ENCODE data around the gene BLTP2. TPM values are rescaled to one million over a fixed set of nuclear protein-coding genes. Genes with fewer than 3 reads are reported as not detected.

BLTP2 gene
- polyA plus RNA-seq, 2 donors, result 19.2 to 23.5 TPM

GRCh38 chr17:28626818-28627217 is 18.1 kb downstream of the BLTP2 start:
- Histone ChIP-seq H3K27me3 (ENCODE audit: control insufficient read depth in 1 of 2, insufficient read depth in 2 of 2, low read length in 2 of 2) (no peaks in the 10 kb centered on the region), H3K36me3 (ENCODE audit: control insufficient read depth in 2 of 2, insufficient read depth in 2 of 2, low read length in 1 of 2) (peaks cover 17 to 28% of the 10 kb centered on the region in 2 donors), H3K27ac (ENCODE audit: low read depth in 2 of 2, low read length in 1 of 2) (no peak overlapping the region), H3K9me3 (ENCODE audit: control insufficient read depth in 2 of 2, insufficient read depth in 1 of 2, low read depth in 1 of 2, low read length in 1 of 2) (no peaks in the 10 kb centered on the region), H3K4me1 (ENCODE audit: control insufficient read depth in 2 of 2, insufficient read depth in 2 of 2, low read length in 1 of 2) (no peaks in the 10 kb centered on the region), H3K4me3 (ENCODE audit: low read depth in 1 of 2, low read length in 2 of 2) (no peak overlapping the region)
- WGBS, 2 donors, result 90 to 92% methylated on average over 4 of the region's 4 CpGs

DNA sequence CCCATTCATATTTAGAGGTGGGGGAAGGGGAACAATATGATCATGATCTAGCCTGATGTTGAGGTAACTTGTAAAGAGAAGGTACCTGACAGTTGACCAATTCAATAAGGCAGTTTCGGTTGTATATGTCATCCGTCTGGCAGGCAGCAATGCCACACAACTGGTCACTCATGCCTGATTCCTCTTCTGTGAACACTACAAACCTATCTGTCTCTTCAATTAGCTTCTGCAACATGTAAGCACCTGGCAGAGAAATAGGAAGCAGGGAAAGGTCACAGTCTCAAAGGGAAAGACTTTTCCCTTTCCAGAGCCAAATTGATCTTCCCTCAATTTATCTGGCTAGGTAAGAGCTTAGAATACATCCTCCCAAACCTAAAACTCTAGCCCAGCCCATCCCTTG is 20.8 kb downstream of the BLTP2 start:
- WGBS, 2 donors, result 91 to 96% methylated on average over 2 of the region's 2 CpGs

GRCh38 chr17:28623696-28624095 is 21.3 kb downstream of the BLTP2 start:
- 86 to 94% methylated on average over 4 of the region's 4 CpGs for WGBS, 2 donors
- no peak overlapping the region for H3K27ac ChIP-seq (ENCODE audit: low read depth in 2 of 2, low read length in 1 of 2)
- H3K9me3 ChIP-seq (ENCODE audit: control insufficient read depth in 2 of 2, insufficient read depth in 1 of 2, low read depth in 1 of 2, low read length in 1 of 2), result no peaks in the 10 kb centered on the region
- H3K36me3 ChIP-seq (ENCODE audit: control insufficient read depth in 2 of 2, insufficient read depth in 2 of 2, low read length in 1 of 2), result peaks cover 30 to 36% of the 10 kb centered on the region in 2 donors
- no peaks in the 10 kb centered on the region for H3K4me1 ChIP-seq (ENCODE audit: control insufficient read depth in 2 of 2, insufficient read depth in 2 of 2, low read length in 1 of 2)
- H3K4me3 ChIP-seq (ENCODE audit: low read depth in 1 of 2, low read length in 2 of 2), result no peak overlapping the region
- H3K27me3 ChIP-seq (ENCODE audit: control insufficient read depth in 1 of 2, insufficient read depth in 2 of 2, low read length in 2 of 2), result no peaks in the 10 kb centered on the region

More for the DNA sequence above, 20.8 kb downstream of the BLTP2 start:
- Histone ChIP-seq H3K27ac (ENCODE audit: low read depth in 2 of 2, low read length in 1 of 2) (no peak overlapping the region), H3K4me3 (ENCODE audit: low read depth in 1 of 2, low read length in 2 of 2) (no peak overlapping the region), H3K36me3 (ENCODE audit: control insufficient read depth in 2 of 2, insufficient read depth in 2 of 2, low read length in 1 of 2) (peaks cover 30 to 33% of the 10 kb centered on the region in 2 donors), H3K9me3 (ENCODE audit: control insufficient read depth in 2 of 2, insufficient read depth in 1 of 2, low read depth in 1 of 2, low read length in 1 of 2) (no peaks in the 10 kb centered on the region), H3K4me1 (ENCODE audit: control insufficient read depth in 2 of 2, insufficient read depth in 2 of 2, low read length in 1 of 2) (no peaks in the 10 kb centered on the region), H3K27me3 (ENCODE audit: control insufficient read depth in 1 of 2, insufficient read depth in 2 of 2, low read length in 2 of 2) (no peaks in the 10 kb centered on the region)

DNA sequence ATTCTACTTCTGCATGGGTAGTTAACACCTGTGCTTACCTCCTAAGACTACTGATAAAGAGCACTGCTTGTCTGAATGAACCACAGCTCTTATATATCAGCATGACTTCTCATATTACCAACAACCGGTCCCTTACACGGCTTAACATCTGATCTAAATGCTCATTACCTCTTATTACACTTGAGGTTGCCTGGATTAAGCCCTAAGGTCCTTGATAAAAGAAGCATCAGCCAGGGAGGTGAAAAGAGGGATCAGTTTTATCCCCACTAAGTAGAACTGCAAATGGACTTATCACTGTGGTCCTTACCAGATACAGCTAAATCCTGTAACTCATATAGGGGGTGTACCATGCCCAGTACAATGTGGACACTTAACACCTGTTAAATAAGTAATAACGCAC is 22.8 kb downstream of the BLTP2 start:
- Histone ChIP-seq H3K36me3 (ENCODE audit: control insufficient read depth in 2 of 2, insufficient read depth in 2 of 2, low read length in 1 of 2) (peaks cover 27 to 36% of the 10 kb centered on the region in 2 donors), H3K27ac (ENCODE audit: low read depth in 2 of 2, low read length in 1 of 2) (no peak overlapping the region), H3K4me3 (ENCODE audit: low read depth in 1 of 2, low read length in 2 of 2) (no peak overlapping the region), H3K27me3 (ENCODE audit: control insufficient read depth in 1 of 2, insufficient read depth in 2 of 2, low read length in 2 of 2) (no peaks in the 10 kb centered on the region), H3K9me3 (ENCODE audit: control insufficient read depth in 2 of 2, insufficient read depth in 1 of 2, low read depth in 1 of 2, low read length in 1 of 2) (no peaks in the 10 kb centered on the region), H3K4me1 (ENCODE audit: control insufficient read depth in 2 of 2, insufficient read depth in 2 of 2, low read length in 1 of 2) (no peaks in the 10 kb centered on the region)
- WGBS, 2 donors, result 90 to 96% methylated on average over 3 of the region's 3 CpGs

GRCh38 chr17:28620010-28620409 is 24.9 kb downstream of the BLTP2 start:
- Histone ChIP-seq H3K36me3 (ENCODE audit: control insufficient read depth in 2 of 2, insufficient read depth in 2 of 2, low read length in 1 of 2) (peaks cover 42 to 52% of the 10 kb centered on the region in 2 donors), H3K27ac (ENCODE audit: low read depth in 2 of 2, low read length in 1 of 2) (no peak overlapping the region)

DNA sequence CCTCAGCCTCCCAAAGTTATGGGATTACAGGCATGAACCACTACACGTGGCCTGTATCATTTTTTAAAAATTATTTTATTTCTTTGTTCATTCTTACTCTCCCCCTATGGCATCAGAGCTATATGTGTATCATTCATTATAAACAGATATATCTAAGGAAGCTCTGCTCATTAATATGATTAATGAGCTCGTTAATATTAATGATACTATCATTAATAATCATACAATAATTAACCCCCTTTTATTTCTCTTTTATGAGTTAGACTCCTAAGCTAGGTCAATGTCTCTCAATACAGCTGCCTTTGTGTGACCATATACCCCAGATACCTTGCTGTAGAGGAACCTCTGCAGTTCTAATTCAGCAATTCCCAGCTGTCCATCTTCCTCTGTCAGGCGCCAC is 26.5 kb downstream of the BLTP2 start:
- no peak overlapping the region for H3K4me3 ChIP-seq (ENCODE audit: low read depth in 1 of 2, low read length in 2 of 2)
- no peaks in the 10 kb centered on the region for H3K4me1 ChIP-seq (ENCODE audit: control insufficient read depth in 2 of 2, insufficient read depth in 2 of 2, low read length in 1 of 2)
- no peaks in the 10 kb centered on the region for H3K27me3 ChIP-seq (ENCODE audit: control insufficient read depth in 1 of 2, insufficient read depth in 2 of 2, low read length in 2 of 2)
- no peaks in the 10 kb centered on the region for H3K9me3 ChIP-seq (ENCODE audit: control insufficient read depth in 2 of 2, insufficient read depth in 1 of 2, low read depth in 1 of 2, low read length in 1 of 2)
- H3K36me3 ChIP-seq (ENCODE audit: control insufficient read depth in 2 of 2, insufficient read depth in 2 of 2, low read length in 1 of 2), result peaks cover 45 to 57% of the 10 kb centered on the region in 2 donors
- no peak overlapping the region for H3K27ac ChIP-seq (ENCODE audit: low read depth in 2 of 2, low read length in 1 of 2)
- 89 to 93% methylated on average over 3 of the region's 3 CpGs for WGBS, 2 donors

More at GRCh38 chr17:28620010-28620409, 24.9 kb downstream of the BLTP2 start:
- Histone ChIP-seq H3K27me3 (ENCODE audit: control insufficient read depth in 1 of 2, insufficient read depth in 2 of 2, low read length in 2 of 2) (no peaks in the 10 kb centered on the region), H3K4me3 (ENCODE audit: low read depth in 1 of 2, low read length in 2 of 2) (no peak overlapping the region), H3K9me3 (ENCODE audit: control insufficient read depth in 2 of 2, insufficient read depth in 1 of 2, low read depth in 1 of 2, low read length in 1 of 2) (no peaks in the 10 kb centered on the region), H3K4me1 (ENCODE audit: control insufficient read depth in 2 of 2, insufficient read depth in 2 of 2, low read length in 1 of 2) (no peaks in the 10 kb centered on the region)
- 83 to 87% methylated on average over 2 of the region's 2 CpGs for WGBS, 2 donors

GRCh38 chr17:28616281-28616680 is 28.7 kb downstream of the BLTP2 start:
- Histone ChIP-seq H3K4me1 (ENCODE audit: control insufficient read depth in 2 of 2, insufficient read depth in 2 of 2, low read length in 1 of 2) (no peaks in the 10 kb centered on the region), H3K9me3 (ENCODE audit: control insufficient read depth in 2 of 2, insufficient read depth in 1 of 2, low read depth in 1 of 2, low read length in 1 of 2) (no peaks in the 10 kb centered on the region), H3K27me3 (ENCODE audit: control insufficient read depth in 1 of 2, insufficient read depth in 2 of 2, low read length in 2 of 2) (no peaks in the 10 kb centered on the region), H3K4me3 (ENCODE audit: low read depth in 1 of 2, low read length in 2 of 2) (no peak overlapping the region), H3K36me3 (ENCODE audit: control insufficient read depth in 2 of 2, insufficient read depth in 2 of 2, low read length in 1 of 2) (peaks cover 47 to 54% of the 10 kb centered on the region in 2 donors), H3K27ac (ENCODE audit: low read depth in 2 of 2, low read length in 1 of 2) (no peak overlapping the region)
- WGBS, 2 donors, result 83% methylated on average over 7 of the region's 7 CpGs

DNA sequence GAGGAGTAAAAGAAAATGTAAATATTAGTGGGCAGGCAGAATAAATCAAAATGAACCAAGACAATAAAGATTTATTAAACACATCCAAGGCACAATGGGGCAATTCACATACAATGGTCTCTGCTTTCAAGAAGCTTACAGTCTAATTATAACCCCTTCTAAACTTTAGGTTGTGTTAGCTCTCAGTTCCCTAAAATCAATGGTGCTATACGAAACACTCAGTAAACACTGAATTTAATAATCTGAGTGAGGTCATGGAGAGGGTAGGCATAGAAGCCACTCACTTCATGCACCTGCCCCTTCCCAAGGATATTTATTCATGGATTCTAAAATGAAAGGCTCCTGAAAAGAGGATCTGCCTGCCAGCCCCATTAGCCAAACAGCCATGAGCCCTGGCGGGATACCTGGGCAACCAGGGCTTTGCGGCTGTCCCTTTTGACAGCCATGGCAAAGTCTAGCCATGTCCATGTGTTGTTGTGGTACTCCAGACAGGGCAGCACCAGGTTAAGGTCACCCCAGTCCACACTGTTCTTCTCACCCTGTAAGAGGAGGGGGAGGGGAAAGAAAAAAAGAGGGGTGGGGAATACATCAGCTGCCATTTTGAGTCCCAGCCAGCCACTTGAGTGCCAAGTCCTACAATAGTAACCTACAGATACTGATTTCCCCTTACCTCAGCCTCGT is 29.6 kb downstream of the BLTP2 start:
- Histone ChIP-seq H3K4me1 (ENCODE audit: control insufficient read depth in 2 of 2, insufficient read depth in 2 of 2, low read length in 1 of 2) (no peaks in the 10 kb centered on the region), H3K9me3 (ENCODE audit: control insufficient read depth in 2 of 2, insufficient read depth in 1 of 2, low read depth in 1 of 2, low read length in 1 of 2) (no peaks in the 10 kb centered on the region), H3K27me3 (ENCODE audit: control insufficient read depth in 1 of 2, insufficient read depth in 2 of 2, low read length in 2 of 2) (no peaks in the 10 kb centered on the region), H3K36me3 (ENCODE audit: control insufficient read depth in 2 of 2, insufficient read depth in 2 of 2, low read length in 1 of 2) (peaks cover 41 to 49% of the 10 kb centered on the region in 2 donors), H3K27ac (ENCODE audit: low read depth in 2 of 2, low read length in 1 of 2) (no peak overlapping the region), H3K4me3 (ENCODE audit: low read depth in 1 of 2, low read length in 2 of 2) (no peak overlapping the region)
- 88 to 95% methylated on average over 4 of the region's 4 CpGs for WGBS, 2 donors

- no peaks in the 10 kb centered on the region for H3K27me3 ChIP-seq (ENCODE audit: control insufficient read depth in 1 of 2, insufficient read depth in 2 of 2, low read length in 2 of 2)
- WGBS, 2 donors, result 78 to 83% methylated on average over 5 of the region's 5 CpGs
- no peak within 1 kb of the TSS for H3K27ac ChIP-seq (ENCODE audit: low read depth in 2 of 2, low read length in 1 of 2)
- no peaks in the 10 kb centered on the region for H3K4me1 ChIP-seq (ENCODE audit: control insufficient read depth in 2 of 2, insufficient read depth in 2 of 2, low read length in 1 of 2)
- peaks cover 34 to 39% of the 10 kb centered on the region in 2 donors for H3K36me3 ChIP-seq (ENCODE audit: control insufficient read depth in 2 of 2, insufficient read depth in 2 of 2, low read length in 1 of 2)
- no peaks in the 10 kb centered on the region for H3K9me3 ChIP-seq (ENCODE audit: control insufficient read depth in 2 of 2, insufficient read depth in 1 of 2, low read depth in 1 of 2, low read length in 1 of 2)
- H3K4me3 ChIP-seq (ENCODE audit: low read depth in 1 of 2, low read length in 2 of 2), result no peak within 1 kb of the TSS
Observed at GRCh38 chr17:28613931-28614381, 31.0 kb downstream of the BLTP2 start, which contains the start of gene RSKR. TSS of gene RSKR (minus strand) at chr17:28614185. CDS start at chr17:28614161, 24 bp downstream.
